ENCODE results near the gene SOCS3.
"Not testable (repeated sequence)": the region's sequence is repeated elsewhere in the genome, so short reads cannot be mapped to it uniquely, and the experiment has no call there.

The SOCS3 gene

DNA sequence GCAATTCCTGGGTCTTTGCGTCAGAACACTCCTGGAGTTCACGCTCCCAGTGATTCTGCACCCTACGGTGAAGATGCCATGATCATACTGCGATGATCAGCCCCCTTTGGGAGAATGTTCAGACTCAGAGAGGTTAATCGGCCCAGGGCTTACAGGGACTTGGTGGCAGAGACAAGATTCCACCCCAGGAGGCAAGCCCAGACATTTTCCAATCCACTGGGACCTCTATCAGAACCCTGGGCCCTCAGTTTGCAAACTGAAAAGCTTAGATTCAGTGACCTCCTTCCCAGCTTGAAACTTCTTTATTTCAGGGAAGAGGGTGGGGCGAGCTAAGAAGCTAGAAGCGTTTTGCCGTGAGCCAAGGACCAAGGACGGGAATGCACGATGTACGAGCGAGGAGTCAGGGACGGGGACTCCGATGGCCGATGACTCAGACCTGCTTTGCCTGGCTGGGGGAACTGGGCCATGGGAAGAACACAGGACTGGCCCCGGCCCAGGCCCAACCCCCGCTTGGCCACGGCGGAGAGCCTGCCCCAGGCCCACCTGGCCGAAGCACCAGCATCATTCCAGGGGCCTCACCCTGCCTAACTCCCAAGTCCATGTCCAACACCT, 34.7 kb downstream of the SOCS3 start:
- DNase-seq, result no peak

DNA sequence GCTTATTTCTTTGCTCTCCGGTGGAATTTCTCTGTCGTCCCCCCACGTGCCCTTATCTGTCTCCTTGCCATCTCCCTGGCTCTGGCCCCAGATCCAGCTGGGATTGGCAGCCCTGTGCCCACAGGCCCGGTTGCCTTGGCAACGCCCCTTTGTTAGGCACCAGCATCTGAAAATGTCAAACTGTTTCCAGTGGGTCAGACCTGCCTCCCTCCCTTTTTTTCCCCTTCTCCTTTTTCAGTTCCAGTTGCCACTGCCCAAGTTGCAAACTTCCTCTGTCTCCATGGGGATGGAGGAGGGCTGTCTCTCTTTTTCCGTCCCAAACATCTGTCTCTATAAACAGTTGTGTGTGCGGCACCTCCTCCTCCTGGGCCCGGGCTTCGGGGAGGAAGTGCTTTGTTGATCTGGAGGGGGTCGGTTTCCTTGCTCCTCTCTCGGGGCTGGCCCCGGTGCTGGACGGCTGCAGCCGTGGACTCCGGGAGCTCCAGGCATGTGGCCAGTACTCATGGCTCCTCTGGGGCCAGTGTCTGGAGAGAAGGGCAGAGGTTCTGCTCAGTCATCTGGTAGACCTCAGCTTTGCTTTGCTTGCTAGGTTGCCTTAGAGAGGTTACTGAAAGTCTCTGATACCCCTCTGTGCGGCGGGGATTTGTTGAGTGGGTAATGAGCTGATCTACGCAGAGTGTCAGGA, 35.3 kb downstream of the SOCS3 start:
- no peak for DNase-seq

DNA sequence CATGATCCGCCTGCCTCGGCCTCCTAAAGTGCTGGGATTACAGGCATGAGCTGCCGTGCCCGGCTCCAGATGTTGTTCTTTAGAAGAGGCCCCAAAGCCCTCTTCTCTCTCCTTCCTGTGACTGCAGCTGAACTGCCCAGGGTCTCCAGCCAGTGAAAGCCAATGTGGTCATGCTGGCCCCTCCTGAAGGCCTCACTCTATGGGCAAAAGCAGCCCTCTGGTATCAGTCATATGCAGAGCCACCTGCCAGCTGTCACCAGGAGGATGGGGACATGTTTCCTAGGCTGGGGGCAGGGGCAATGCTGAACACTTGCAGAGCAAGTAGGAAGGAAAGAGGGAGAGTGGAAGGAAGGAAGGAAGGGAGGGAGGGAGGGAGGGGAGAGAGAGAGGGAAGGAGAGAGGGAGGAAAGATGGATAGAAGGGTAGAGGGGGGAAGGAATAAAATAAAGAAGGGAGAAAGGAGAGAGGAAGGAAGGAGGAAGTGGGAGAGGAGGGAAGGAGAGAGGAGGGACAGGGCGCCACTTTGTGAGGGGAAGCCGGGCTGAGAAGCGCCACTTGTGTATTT, 36.0 kb downstream of the SOCS3 start:
- DNase-seq, result no peak

DNA sequence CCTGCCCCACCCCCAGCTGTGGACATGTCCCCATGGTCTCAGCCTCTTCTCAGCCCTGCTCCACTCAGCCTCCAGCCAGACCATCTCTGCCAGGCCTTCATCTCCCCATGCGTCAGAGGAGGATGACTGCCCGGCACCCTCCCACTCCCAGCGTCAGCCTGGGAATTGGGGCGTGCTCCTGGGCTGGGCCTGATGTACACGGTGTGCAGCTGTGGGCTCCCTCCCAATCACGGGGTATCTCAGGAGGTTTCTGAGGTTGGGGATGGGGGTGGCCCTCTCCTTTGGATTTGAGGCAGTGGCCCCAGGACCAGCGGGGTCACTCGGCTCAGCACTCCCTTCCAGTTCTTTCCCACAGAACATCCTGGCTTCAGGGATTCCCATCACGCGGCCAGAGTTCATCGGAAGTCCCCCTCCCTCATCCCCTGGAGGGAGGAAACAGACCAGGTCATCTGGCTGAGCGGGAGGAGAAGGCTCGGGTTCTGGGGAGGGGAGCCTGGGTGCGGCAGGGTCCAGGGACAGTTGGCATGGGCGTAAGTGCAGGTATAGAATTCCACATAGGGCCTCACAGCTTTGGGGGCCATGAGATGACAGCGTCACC, 36.9 kb downstream of the SOCS3 start:
- no peak for DNase-seq

DNA sequence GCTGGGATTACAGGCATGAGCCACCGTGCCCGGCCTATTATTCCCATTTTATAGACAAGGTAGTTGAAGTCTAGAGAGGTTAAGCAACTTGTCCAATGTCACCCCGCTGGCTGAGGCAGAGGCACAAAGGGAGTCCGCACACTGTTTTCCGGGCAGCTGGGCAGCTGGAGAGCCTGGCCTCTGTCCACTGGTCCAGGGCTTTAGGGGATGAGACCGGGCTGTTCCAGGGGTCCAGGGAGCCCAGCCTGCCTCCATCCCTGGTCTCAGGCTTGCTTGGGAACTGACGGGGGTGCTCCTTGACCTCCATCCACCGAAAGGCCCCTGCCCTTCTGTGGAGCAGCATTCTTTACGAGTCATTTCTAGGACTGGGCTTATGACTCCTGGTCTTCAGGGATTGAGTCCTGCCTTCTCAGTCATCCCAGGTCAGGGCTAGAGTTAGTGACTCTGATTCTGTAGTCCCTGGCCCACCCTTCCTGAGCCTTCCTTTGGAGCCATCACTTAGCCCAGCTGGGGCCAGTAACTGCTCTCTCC, 37.5 kb downstream of the SOCS3 start:
- DNase-seq, result no peak

DNA sequence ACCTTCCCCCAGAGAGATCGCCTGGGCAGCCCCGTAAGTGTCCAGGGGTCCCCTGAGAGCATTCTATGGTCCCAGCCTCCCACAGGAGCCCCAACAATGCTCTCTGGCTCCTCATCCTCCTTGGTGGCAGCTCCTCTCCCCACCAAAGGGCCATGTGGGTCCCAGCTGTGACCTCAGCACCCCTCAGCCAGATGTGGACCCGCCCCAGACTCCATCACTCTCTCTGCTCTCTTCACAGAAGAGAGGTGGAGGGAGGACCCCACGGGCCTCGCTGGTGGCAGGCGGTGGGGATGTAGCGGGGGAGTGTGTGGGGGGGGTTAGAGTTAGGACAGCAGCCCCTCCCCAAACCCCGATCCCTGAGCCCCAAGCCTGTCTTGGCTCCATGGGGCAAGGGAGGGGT, 41.0 kb downstream of the SOCS3 start:
- no peak for DNase-seq

DNA sequence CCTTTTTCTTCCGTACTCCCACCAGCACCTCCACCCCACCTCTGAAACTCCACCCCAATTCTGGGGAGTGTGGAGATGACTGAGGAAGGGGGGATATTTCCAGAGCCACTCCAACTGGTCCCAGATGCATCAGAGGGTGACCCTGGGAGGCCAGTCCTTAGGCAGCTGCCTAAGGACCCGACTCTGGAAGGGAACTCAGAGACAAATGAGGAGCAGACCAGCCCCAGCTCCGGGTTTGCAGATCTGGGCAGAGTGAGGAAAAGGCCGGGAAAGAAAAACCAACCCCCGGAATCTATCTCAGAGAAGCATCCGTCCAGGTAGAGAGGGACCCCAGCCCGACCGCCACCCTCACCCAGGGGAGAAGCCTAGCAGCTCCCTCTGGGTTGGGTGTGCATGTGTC, 41.5 kb downstream of the SOCS3 start:
- DNase-seq, result no peak

DNA sequence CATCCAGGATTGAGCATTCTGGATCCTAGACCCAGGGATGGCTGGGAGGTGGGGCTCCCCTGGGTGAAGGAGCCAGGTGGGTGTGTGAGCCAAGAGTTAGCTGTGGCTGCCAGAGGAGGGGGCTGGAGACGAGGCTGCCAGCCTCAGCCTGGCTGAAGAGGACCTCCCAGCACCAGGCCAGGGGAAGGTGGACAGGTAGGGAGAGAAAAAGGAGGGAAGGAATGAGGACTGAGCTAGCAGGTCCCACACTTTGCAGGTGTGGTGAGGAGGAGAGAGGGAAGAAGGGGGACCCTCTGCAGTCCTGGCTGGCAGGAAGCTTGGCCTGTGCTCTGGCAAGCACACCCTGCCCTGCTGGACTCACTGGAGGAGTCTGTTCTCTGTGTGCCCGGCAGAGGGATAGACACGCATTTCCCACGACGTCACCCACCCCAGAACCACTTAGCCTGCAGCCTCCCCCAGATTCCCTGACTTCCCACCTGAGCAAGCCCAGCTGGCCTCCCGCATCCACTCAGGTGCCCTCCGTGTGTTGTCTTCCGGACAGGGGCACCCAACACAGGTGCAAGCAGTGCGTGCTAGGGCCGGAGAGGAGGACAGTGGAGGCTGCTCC, 42.0 kb downstream of the SOCS3 start:
- no peak for DNase-seq

DNA sequence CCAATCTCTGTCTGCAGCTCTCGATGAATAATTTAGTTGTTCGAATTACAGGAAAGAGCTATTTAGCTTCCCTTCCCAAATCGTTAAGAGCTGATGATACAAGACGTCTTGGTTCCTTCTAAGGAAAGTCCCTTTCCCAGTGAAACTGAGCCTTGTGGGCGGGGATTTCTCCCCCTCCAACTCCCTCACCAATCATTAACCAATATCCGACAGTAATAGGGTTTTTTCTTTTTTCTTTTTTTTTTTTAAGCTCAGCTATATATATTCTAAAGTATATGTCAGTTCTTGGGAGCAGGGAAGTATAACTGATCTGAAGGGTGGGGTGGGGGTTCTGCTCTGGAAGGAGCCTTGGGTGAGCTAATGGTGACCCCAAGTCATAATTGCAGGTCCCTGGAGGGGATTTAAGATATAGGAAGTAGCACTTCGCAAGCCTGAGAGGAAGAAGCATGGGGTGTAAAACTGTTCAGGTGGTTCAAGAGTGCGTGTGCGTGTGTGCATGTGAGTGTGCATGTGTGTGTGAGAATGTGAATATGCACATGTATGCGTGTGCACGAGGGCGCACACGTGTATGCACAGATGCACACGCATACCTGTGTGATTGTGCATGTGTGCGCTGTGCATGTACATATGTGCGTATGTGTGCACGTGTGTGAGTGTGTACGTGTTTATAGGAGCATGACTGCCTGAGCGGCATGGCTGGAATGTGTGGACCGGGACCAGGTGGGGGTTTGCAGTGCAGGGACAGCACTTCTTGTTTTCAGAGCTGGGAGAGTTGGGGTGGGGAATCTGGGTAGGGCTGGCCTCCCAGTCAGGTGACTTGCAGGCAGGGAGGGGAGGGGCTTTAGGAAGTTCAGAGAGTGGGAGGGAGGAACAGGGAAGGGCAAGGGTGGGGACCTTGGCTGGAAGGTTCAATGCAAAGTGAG, 42.7 kb downstream of the SOCS3 start:
- no peak for DNase-seq

DNA sequence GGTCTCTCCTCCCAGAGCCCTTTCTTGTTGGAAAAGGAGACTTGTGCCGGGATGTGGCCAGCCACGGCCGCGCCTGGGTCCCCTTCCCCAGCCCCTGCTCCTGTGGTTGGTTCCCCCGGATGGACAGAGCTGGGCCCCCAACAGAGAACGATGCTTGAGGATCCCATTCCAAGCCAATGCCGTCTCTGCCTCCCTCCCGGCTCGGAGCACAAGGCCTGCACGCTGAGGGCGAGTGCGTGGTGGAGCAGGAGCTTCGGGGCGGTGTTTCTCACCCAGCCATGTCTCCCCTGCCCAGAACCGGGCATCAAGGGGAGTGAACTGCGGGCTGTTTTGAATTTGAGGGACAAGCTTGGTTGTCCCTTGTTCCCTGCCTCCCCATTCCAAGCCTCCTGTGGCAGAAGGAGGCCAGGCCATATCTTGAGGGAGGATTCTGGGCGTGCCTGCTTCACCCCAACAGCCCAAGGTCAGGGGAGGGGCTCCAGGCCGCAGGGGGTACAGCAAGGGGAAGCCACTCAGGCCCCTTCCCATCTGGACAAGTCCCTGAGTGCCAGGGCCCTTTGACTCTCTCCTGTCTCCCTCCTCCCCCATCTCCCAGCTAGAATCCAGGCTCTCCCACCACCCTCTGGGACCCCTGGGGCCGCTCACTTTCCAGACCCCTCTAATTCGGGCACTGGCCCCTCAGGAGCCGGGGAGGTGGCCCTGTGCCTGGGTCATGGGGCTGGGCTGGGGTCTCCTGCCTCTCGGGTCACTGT, 43.6 kb downstream of the SOCS3 start:
- no peak for DNase-seq

DNA sequence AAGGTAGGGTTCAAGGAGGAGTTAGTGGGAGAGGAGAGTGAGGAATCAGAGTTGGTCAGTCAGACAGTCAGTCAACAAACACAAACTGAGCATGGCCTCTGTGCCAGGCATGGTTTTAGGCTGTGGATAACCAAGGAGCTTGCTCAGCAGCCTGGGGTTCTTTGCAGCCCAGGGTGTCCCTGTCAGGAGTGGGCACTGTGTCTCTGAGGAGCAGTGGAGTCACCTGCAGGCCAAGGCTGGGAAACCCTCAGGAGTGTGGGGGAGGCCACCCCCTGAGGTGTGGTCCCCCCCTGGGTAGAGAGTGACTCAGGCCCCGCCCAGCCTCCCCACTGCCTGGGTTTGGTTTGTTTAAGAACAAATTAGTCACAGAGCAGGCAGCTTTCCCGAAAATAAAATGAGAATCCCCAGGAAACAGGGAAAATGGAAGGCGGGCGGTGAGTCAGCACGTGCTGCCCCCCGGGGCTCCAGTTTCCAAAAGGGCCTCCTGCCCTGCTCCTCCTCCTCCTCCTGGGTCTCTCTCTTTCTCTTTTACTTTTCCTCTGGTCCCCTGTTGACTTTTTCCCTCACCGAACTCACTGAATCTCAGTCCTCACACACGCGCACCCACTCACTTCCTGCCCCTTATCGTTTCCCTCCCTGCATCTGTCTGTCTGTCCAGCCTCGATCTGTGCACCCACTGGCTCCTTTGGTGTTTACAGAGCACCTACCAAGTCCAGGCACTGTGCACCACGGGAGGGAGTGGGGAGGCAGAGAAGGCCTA, 44.3 kb downstream of the SOCS3 start:
- DNase-seq, result peak; percentile 78

DNA sequence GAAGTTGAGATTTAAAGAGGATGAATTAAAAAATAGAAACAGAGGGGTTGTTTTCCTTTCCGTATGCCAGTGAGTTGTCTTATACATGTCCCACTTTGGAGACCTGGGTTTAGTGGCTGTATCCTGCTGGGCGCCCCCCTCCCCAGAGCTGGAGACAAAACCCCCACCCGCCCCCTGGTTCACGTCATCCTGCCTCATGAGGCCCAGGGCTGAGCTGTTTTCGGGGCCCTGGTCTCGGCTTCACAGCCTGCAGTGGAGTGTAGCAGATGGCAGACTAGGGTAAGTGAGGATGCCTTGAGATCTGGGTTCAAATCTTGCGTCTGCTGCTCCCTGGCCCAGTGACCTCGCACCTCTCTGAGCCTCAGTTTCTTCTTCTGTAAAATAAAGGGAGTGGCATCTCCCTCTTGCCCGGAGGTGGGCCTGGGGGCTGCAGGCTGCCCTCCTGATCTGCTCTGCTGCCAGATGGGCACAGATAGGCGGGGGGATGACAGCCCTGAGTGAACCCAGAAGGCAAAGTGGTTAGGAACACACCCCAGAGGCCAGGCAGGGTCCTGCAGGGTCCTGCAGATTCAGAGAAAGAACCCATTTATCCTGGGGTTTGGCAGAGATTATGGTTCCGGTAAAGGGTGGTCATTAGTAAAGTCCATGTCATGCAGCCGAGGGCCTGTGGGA, 45.1 kb downstream of the SOCS3 start:
- no peak for DNase-seq

DNA sequence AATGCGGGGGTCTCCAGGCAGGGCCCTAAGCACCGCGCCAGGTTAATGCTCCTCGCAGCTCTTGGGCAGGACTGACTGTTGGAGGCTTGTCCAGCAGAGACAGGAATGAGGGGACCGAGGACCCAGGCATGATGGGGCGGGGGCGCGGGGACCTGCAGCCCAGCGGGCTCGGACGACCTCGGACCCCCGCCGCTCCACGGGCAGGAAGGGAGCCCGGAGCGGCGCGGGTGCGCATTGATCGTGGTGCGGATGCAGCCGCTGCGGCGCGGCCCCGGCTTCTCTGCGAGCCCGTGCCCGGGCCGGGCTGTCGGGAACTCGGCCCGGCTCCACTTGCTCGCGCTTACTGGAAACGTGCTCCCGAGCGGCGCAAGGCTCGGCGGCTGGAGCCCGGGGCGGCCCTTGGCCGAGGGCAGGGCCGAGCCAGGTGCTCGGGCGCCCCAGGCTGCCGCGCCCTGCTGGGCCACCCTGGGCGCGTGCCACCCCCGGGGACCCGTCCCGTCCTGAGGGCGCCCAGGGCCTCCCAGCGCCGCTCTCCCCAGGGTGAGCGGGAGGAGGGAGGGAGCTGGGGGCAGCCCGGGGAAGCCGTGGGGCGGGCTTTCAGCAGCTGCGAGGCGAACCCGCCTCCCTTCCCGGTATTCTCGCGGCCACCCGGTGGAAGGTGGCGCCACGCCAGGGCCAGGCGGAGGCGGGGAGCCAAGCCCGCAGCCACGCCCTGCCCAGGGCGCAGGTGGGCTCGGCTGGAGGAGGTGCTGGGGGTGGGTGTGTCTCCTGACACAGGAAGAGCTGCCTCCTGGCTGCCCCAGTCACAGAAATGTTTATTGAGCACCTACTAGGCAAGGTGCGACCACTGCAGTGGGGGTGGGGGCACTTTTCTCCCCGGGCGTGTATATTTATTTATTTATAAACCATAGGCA, 45.9 kb downstream of the SOCS3 start:
- DNase-seq, result peak; percentile 86

DNA sequence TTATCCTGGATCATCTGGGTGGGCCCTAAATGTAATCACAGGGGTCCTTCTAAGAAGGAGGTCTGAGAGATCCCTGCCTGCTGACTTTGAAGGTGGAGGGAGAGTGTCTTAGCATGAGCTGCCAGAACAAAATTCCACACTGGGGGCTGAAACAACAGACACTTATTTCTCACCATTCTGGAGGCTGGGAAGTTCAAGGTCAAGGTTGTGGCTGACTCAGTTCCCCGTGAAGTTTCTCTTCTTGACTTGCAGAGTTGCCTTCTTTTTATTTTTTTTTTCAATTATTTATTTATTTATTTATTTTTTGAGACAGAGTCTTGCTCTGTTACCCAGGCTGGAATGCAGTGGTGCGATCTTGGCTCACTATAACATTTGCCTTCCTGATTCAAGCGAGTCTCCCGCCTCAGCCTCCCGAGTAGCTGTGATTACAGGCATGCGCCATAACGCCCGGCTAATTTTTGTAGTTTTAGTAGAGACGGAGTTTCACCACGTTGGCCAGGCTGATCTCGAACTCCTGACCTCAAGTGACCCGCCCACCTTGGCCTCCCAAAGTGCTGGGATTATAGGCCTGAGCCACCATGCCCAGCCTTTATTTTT, 50.1 kb downstream of the SOCS3 start:
- not testable (repeated sequence) for DNase-seq

DNA sequence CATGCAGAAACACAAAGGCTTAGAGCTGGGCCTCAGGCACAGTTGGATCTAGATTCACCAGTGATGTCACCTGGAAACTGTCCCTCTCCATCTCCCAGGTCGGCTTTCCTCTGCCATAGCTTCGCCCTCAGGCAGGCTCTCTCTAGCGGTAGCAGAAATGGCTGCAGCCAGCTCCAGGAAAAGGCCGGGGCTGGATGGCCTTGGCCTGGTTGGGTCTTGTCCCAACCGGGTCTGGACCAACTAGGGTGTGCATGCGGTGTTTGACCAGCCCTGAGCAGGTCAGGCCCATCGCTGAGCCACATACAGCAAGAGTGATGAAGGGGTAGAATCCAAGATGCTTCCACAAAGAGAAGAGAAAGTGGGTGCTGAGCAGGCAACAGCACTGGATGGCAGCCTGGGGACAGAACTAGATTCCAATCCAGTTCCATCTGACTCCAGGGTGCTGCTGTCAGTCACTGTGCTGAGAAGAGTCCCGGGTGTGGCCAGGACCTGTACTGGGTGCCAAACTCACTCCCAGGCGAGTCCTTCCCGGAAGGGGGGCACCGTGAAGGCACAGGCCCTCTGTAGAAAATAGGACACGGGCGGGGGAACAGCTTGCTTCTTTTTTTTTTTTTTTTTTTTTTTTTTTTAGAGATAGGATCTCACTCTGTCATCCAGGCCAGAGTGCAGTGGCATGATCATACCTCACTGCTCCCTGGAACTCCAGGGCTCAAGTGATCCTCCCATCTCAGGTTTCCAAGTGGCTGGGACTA, 51.8 kb downstream of the SOCS3 start:
- no peak for DNase-seq

DNA sequence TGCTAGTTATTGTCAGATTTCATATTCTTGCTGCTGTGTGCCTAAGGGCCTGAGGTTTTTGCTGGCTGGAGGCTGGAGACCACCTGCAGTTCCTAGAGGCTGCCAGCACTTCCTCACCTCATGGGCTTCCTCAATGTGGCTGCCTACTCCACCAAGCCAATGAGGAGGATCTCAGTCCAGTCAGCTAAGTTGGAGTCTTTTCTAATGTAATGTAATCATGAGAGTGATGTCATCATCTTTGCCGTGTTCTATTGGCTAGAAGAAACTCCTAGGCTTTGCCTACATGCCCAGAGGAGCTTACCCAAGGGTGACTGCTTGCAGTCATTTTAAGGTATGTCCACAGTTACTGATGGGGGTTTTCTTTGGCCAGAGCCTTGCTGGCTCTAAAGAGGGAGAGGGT, 53.0 kb downstream of the SOCS3 start:
- DNase-seq, result no peak
